Memory B cell (primary cell): ENCODE data around the gene PAXX.

Experiments
- ATAC-seq: fragments of 150-1000 bp; cut with Tn5 transposase; 2 replicates; pipeline ENCODE4 v1.10.0; 2021; ENCODE audit warnings: low read depth, mild to moderate bottlenecking, moderate library complexity
- DNase-seq, 2 donors: peaks; one replicate each; pipeline ENCODE4 v3.0.0; 2022; ENCODE audit warnings: low spot score in 2 of 2
- H3K27ac Mint-ChIP-seq: one replicate; pipeline ENCODE4 v1.8.0; 2022; ENCODE audit warnings: mild to moderate bottlenecking, moderate library complexity, mixed read lengths
- H3K27me3 Mint-ChIP-seq: one replicate; pipeline ENCODE4 v1.8.0; 2022; ENCODE audit warnings: mixed read lengths
- H3K36me3 Mint-ChIP-seq: one replicate; pipeline ENCODE4 v1.8.0; 2022; ENCODE audit warnings: mild to moderate bottlenecking, mixed read lengths
- H3K4me1 Mint-ChIP-seq: one replicate; pipeline ENCODE4 v1.8.0; 2022; ENCODE audit warnings: mixed read lengths
- H3K4me3 Mint-ChIP-seq: one replicate; pipeline ENCODE4 v1.8.0; 2022; ENCODE audit warnings: mild to moderate bottlenecking, moderate library complexity, mixed read lengths
- H3K9me3 Mint-ChIP-seq: one replicate; pipeline ENCODE4 v1.8.0; 2022; ENCODE audit warnings: mixed read lengths

The PAXX gene

DNA sequence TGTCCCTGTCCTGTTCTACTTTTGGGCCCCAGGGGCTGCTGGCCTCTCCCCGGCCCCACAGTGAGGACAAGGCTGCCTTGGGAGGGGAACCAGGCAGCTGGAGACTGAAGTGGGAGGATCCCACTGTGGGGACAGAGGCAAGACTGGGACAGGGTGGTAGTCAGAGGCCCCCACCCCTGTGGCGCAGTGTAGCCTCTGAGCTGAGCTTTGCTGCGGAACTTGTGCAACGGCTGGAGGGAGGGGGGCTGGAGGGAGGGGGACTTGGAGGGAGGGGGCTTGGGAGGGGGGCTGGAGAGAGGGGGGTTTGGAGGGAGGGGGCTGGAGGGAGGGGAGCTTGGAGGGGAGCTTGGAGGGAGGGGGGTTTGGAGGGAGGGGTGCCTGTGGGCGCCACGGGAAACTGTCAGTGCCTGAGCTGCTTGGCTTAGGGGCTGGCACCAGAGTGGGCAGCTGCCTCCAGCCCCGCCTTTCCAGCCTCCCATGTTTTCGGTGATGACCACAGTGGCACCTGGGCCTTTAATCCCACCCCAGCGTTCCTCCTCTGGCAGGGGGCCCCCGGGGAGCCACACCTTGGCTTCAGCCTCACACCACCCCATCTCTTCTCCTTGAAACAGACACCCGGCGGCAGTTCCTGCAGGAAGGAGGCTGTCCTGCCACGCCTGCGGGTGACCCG is 42.0 kb downstream of the PAXX start:
- Mint-ChIP-seq H3K4me1 (peaks cover 37% of the 10 kb centered on the region), H3K36me3 (no peaks in the 10 kb centered on the region), H3K9me3 (no peaks in the 10 kb centered on the region), H3K27me3 (no peaks in the 10 kb centered on the region), H3K27ac (peak overlapping the region; percentile 63), H3K4me3 (peak overlapping the region; percentile 82)
- DNase-seq (no peak), ATAC-seq (no peak)

- Mint-ChIP-seq H3K4me1 (peaks cover 31% of the 10 kb centered on the region), H3K27ac (peak overlapping the region; percentile 63), H3K9me3 (no peaks in the 10 kb centered on the region), H3K4me3 (peak overlapping the region; percentile 80), H3K36me3 (no peaks in the 10 kb centered on the region), H3K27me3 (no peaks in the 10 kb centered on the region)
- DNase-seq (peak; percentile 82 to 90), ATAC-seq (peak; percentile 64)
Observed at GRCh38 chr9:137034709-137035506, 42.7 kb downstream of the PAXX start.

DNA sequence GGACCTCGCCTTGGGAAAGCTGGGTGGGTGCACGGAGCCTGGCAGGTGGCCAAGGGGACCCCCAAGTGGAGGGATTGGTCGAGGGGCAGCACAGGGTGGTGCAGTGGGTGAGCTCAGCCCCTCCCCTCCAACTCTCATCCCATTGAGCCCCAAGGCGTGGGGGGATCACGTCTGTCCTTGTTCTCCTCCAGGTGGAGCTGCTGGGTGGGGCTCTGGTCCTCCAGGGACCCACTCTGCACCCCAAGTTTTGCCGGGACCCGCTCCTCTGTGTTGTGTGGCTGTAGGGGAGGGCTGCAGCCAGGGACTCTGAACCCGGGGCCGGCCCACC is 43.2 kb downstream of the PAXX start:
- H3K4me1 Mint-ChIP-seq, result peaks cover 28% of the 10 kb centered on the region
- H3K36me3 Mint-ChIP-seq, result no peaks in the 10 kb centered on the region
- H3K27ac Mint-ChIP-seq, result no peak overlapping the region
- ATAC-seq (no peak), DNase-seq (no peak)
- H3K9me3 Mint-ChIP-seq, result no peaks in the 10 kb centered on the region
- H3K4me3 Mint-ChIP-seq, result no peak overlapping the region
- peaks cover 2% of the 10 kb centered on the region for H3K27me3 Mint-ChIP-seq

DNA sequence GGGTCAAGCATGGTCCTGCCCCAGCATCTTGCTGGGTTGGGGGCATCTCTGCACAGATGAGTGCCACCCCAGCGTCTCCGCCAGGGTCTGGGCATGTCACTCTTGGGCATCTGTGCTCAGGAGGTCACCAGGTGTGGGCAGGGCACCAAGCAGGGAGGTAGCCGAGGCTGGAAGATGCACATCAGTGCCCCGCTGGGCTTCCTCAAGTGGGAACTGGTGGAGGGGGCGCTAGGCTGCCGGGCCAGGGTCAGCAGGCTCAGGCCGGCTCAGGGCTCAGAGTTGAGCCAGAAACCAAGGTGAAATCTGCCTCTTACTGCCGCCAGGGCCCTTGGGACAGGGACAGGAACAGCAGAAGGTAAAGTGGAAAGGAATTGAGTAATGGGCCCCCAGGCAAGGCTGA is 43.7 kb downstream of the PAXX start:
- H3K27me3 Mint-ChIP-seq, result peaks cover 3% of the 10 kb centered on the region
- H3K36me3 Mint-ChIP-seq, result no peaks in the 10 kb centered on the region
- no peak overlapping the region for H3K27ac Mint-ChIP-seq
- H3K9me3 Mint-ChIP-seq, result no peaks in the 10 kb centered on the region
- H3K4me1 Mint-ChIP-seq, result peaks cover 24% of the 10 kb centered on the region
- H3K4me3 Mint-ChIP-seq, result no peak overlapping the region
- no peak for ATAC-seq
- DNase-seq, result no peak

DNA sequence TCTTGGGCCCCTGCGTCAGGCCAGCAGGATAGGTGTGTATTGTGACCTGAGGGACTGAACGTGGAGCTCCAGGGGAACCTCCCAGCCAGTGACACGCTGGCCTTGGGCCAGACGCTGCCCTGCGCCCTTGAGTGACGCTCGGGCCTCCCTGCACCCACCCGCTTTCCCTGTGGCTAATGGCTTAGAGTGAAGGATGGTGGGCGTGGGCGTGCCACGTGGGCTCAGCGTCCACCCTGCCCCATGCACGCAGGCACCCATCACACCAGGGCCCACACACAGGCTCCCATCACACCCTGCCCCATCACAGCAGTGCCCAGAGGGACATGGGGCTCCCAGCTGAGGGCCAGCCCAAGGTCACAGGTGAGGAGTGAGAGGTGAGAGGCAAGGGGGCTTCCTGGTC is 44.8 kb downstream of the PAXX start:
- DNase-seq (no peak), ATAC-seq (no peak)
- no peaks in the 10 kb centered on the region for H3K36me3 Mint-ChIP-seq
- H3K27ac Mint-ChIP-seq, result no peak overlapping the region
- no peaks in the 10 kb centered on the region for H3K9me3 Mint-ChIP-seq
- peaks cover 3% of the 10 kb centered on the region for H3K27me3 Mint-ChIP-seq
- no peak overlapping the region for H3K4me3 Mint-ChIP-seq
- H3K4me1 Mint-ChIP-seq, result peaks cover 19% of the 10 kb centered on the region

GRCh38 chr9:137037483-137037882 is 45.3 kb downstream of the PAXX start:
- Mint-ChIP-seq H3K4me1 (peaks cover 17% of the 10 kb centered on the region), H3K9me3 (no peaks in the 10 kb centered on the region), H3K27ac (no peak overlapping the region), H3K36me3 (no peaks in the 10 kb centered on the region), H3K4me3 (no peak overlapping the region), H3K27me3 (peaks cover 3% of the 10 kb centered on the region)
- ATAC-seq, result no peak
- DNase-seq, result no peak

DNA sequence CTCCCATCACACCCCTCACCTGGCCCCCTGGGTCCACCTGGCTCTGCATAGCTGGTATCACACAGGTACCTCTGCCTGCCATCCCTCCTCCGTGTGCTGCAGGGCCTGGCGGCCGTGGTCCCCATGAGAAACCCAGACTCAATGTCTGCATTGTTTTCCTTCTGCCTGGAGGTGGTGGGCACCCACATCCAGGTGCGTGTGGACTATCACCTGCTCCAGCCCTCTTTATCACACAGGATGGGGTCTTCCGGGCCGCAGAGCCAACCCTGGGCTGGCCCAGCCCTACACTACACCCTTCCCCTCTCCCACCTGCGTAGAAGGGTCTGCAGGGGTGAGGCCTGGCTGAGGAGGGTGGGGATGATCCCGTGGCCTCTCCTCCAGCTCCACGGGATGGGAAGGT is 46.7 kb downstream of the PAXX start:
- H3K4me3 Mint-ChIP-seq, result no peak overlapping the region
- no peak for DNase-seq
- no peaks in the 10 kb centered on the region for H3K36me3 Mint-ChIP-seq
- H3K27me3 Mint-ChIP-seq, result peaks cover 5% of the 10 kb centered on the region
- H3K9me3 Mint-ChIP-seq, result no peaks in the 10 kb centered on the region
- peaks cover 11% of the 10 kb centered on the region for H3K4me1 Mint-ChIP-seq
- no peak for ATAC-seq
- no peak overlapping the region for H3K27ac Mint-ChIP-seq

DNA sequence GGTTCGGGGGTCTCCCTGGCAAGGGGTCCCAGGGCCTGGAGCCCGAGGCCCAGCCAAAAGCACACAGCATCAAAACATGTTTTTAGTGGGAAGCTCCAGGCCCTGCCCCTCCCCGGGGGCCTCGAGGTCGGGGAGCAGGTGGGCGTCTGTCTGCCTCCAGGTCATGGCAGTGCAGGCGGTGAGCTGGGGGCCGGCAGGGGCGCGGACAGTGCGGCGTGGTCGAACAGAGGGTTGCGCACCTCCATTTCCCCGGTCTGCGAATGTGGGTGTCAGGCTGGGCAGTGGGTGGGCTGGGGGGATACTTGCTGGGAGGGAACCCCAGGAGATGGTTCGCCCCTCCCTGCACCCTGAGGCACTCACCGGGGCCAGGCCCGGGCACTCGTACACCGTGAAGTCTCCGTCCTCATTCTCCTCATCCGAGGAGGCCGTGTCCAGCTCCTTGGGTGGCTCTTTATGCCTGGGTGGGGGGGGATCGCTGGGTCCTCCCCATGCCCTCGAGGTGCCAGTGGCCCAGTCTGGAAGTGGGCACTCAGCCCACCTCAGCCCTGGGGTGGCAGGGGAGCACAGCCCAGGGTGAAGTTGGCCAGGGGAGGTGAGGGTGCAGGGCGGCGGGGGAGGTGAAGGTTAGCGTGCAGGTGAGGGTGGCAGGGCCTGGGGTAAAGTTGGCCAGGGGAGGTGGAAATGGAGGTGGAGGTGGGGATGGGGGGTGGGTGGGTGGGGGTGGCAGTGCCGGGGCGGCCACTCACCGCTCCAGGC is 47.6 kb downstream of the PAXX start:
- H3K4me1 Mint-ChIP-seq, result peaks cover 6% of the 10 kb centered on the region
- H3K36me3 Mint-ChIP-seq, result no peaks in the 10 kb centered on the region
- H3K9me3 Mint-ChIP-seq, result no peaks in the 10 kb centered on the region
- H3K27ac Mint-ChIP-seq, result no peak overlapping the region
- no peak for ATAC-seq
- DNase-seq, result no peak
- H3K4me3 Mint-ChIP-seq, result no peak overlapping the region
- peaks cover 7% of the 10 kb centered on the region for H3K27me3 Mint-ChIP-seq

- DNase-seq, result no peak
- H3K9me3 Mint-ChIP-seq, result no peaks in the 10 kb centered on the region
- no peaks in the 10 kb centered on the region for H3K36me3 Mint-ChIP-seq
- no peak for ATAC-seq
- H3K27me3 Mint-ChIP-seq, result peaks cover 12% of the 10 kb centered on the region
- no peak overlapping the region for H3K27ac Mint-ChIP-seq
- H3K4me3 Mint-ChIP-seq, result no peak overlapping the region
- no peaks in the 10 kb centered on the region for H3K4me1 Mint-ChIP-seq
Observed at GRCh38 chr9:137040568-137040967, 48.3 kb downstream of the PAXX start.

DNA sequence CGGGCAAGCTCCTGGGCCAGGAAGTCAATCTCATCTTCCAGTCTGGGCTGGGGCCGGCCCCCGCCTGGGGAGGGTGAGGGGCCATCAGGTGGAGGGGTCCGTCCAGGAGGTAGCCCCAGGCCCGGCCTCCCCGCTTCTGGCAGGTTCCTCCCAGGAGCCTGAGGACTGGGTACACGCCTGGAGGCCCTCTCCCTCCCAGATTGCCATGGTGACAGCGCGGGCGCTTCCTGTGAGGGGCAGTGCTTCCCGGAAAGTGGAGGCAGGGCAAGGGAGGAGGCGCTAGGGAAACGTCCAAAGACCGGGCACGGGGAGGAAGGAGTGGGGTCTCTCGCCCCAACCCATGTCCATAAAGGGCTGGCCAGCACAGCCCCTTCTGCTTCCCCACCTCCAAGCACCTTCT is 48.9 kb downstream of the PAXX start:
- Mint-ChIP-seq H3K4me1 (no peaks in the 10 kb centered on the region), H3K36me3 (no peaks in the 10 kb centered on the region), H3K4me3 (no peak overlapping the region), H3K27ac (no peak overlapping the region), H3K9me3 (no peaks in the 10 kb centered on the region), H3K27me3 (peaks cover 12% of the 10 kb centered on the region)
- no peak for DNase-seq
- ATAC-seq, result no peak

- ATAC-seq, result no peak
Observed at GRCh38 chr9:137042751-137043727, 50.8 kb downstream of the PAXX start.

More at GRCh38 chr9:137042751-137043727, 50.8 kb downstream of the PAXX start:
- peaks cover 3% of the 10 kb centered on the region for H3K4me1 Mint-ChIP-seq
- H3K36me3 Mint-ChIP-seq, result no peaks in the 10 kb centered on the region
- no peak for DNase-seq
- peaks cover 14% of the 10 kb centered on the region for H3K27me3 Mint-ChIP-seq
- H3K9me3 Mint-ChIP-seq, result no peaks in the 10 kb centered on the region
- H3K4me3 Mint-ChIP-seq, result no peak overlapping the region
- no peak overlapping the region for H3K27ac Mint-ChIP-seq
